Lung (tissue), 12 donors: Measurements from ENCODE around the gene OVOL3. TPM values are rescaled to one million over a fixed set of nuclear protein-coding genes. Genes with fewer than 3 reads are reported as not detected.
A peak's percentile ranks its signal among the peaks of the same experiment; 100 is the strongest.

Experiments
- ATAC-seq: fragments of 200-7000 bp; cut with Tn5 transposase; one replicate; pipeline ENCODE4 v1.9.1; 2020; ENCODE audit warnings: moderate number of reproducible peaks; ENCODE audit not compliant: insufficient read depth, low FRiP score
- DNase-seq, 3 donors: peaks; one replicate each; pipeline ENCODE4 v3.0.0-alpha.2; 2013 to 2017
- H3K27ac ChIP-seq, 2 donors: one replicate each; pipeline ENCODE4 v1.5.1; 2013; ENCODE audit warnings: mild to moderate bottlenecking in 2 of 2, moderate library complexity in 2 of 2, control low read depth in 1 of 2, inconsistent platforms in 1 of 2, low read depth in 1 of 2, low read length in 1 of 2
- H3K27me3 ChIP-seq, 3 donors: one replicate each; pipeline ENCODE4 v1.5.1; 2013; ENCODE audit warnings: low read length in 2 of 3; ENCODE audit not compliant: control insufficient read depth in 3 of 3, insufficient read depth in 3 of 3
- H3K36me3 ChIP-seq, 4 donors: one replicate each; pipeline ENCODE4 v1.5.1; 2013; ENCODE audit warnings: low read length in 4 of 4, mild to moderate bottlenecking in 1 of 4, moderate library complexity in 1 of 4; ENCODE audit not compliant: control insufficient read depth in 4 of 4, insufficient read depth in 4 of 4
- H3K4me1 ChIP-seq, 5 donors: one replicate each; pipeline ENCODE4 v1.5.1; 2013; ENCODE audit warnings: low read length in 5 of 5, mild to moderate bottlenecking in 2 of 5, moderate library complexity in 1 of 5; ENCODE audit not compliant: control insufficient read depth in 5 of 5, insufficient read depth in 5 of 5
- H3K4me3 ChIP-seq: one replicate; pipeline ENCODE4 v1.5.1; 2013; ENCODE audit warnings: mild to moderate bottlenecking, control low read depth, moderate library complexity
- H3K9ac ChIP-seq, 2 donors: one replicate each; pipeline ENCODE4 v1.5.1; 2013; ENCODE audit warnings: low read length in 2 of 2, control low read depth in 1 of 2; ENCODE audit not compliant: insufficient read depth in 1 of 2
- H3K9me3 ChIP-seq, 4 donors: one replicate each; pipeline ENCODE4 v1.5.1; 2013; ENCODE audit warnings: low read length in 3 of 4, mild to moderate bottlenecking in 1 of 4, moderate library complexity in 1 of 4; ENCODE audit not compliant: control insufficient read depth in 4 of 4, insufficient read depth in 3 of 4
- CTCF ChIP-seq: IDR thresholded peaks from 2 replicates; pipeline ENCODE4 v1.5.1; 2012; ENCODE audit warnings: mild to moderate bottlenecking; ENCODE audit errors: control extremely low read depth, extremely low read depth
- WGBS, 2 donors: extraction: QIAGEN DNeasy Blood & Tissue Kit; methylation state at CpG; one replicate each; pipeline ENCODE4 v1.1.7; 2013; 5-methylcytosine and 5-hydroxymethylcytosine counted together
- polyA plus RNA-seq, 2 donors: library from polyadenylated mRNA; stranded (reverse); fragments of 200-250 nt; gene quantifications; one replicate each; pipeline ENCODE4 v1.2.1, GENCODE V29; 2013
- total RNA-seq, 2 donors: library from RNA; depleted of rRNA in 1 of 2; stranded (reverse); fragments of >200 nt in 1 of 2; gene quantifications; one replicate each; pipeline ENCODE4 v1.2.1, GENCODE V29; 2014 to 2021
- donor health status: control.
- donor health status: control.
- donor health status: Bipolar disorder and iron deficiency.
- donor health status: healthy.
- donor health status: DM: yes; HTN: yes; CAD: no.

The OVOL3 gene
- total and polyA plus RNA-seq, 4 donors = not detected

- H3K4me3 ChIP-seq = peak overlapping the region; percentile 64
- H3K36me3 ChIP-seq = peaks cover 0 to 32% (median 14%) of the 10 kb centered on the region in 4 donors
- H3K9me3 ChIP-seq = no peaks in the 10 kb centered on the region
- WGBS, 2 donors = 94 to 100% methylated on average over 1 of the region's 1 CpG
- no peak overlapping the region for H3K9ac ChIP-seq
- peaks cover 0 to 14% (median 0%) of the 10 kb centered on the region in 5 donors for H3K4me1 ChIP-seq
- ATAC-seq (no peak), DNase-seq (no peak)
- H3K27me3 ChIP-seq = no peaks in the 10 kb centered on the region
- peak overlapping the region in 1 of 2 donors; percentile 73 for H3K27ac ChIP-seq
- no peak for TF ChIP-seq CTCF
Observed at GRCh38 chr19:36116344-36116637, 5.3 kb downstream of the OVOL3 start.

- no peak for TF ChIP-seq CTCF
- Histone ChIP-seq H3K4me1 (peaks cover 0 to 7% (median 0%) of the 10 kb centered on the region in 5 donors), H3K4me3 (no peak overlapping the region), H3K9me3 (no peaks in the 10 kb centered on the region), H3K9ac (no peak overlapping the region), H3K36me3 (peaks cover 5 to 47% (median 17%) of the 10 kb centered on the region in 4 donors), H3K27ac (no peak overlapping the region), H3K27me3 (no peaks in the 10 kb centered on the region)
- no peak for ATAC-seq
- no peak for DNase-seq
- 91 to 94% methylated on average over 26 of the region's 26 CpGs for WGBS, 2 donors
Observed at GRCh38 chr19:36120092-36120983, 9.4 kb downstream of the OVOL3 start.

- Histone ChIP-seq H3K9ac (no peak overlapping the region), H3K27ac (no peak overlapping the region), H3K27me3 (no peaks in the 10 kb centered on the region), H3K9me3 (no peaks in the 10 kb centered on the region), H3K4me1 (peaks cover 0 to 6% (median 0%) of the 10 kb centered on the region in 5 donors), H3K4me3 (no peak overlapping the region), H3K36me3 (peaks cover 6 to 51% (median 17%) of the 10 kb centered on the region in 4 donors)
- 95 to 96% methylated on average over 18 of the region's 18 CpGs for WGBS, 2 donors
- no peak for TF ChIP-seq CTCF
- DNase-seq = no peak
- ATAC-seq = no peak
Observed at GRCh38 chr19:36120984-36121358, 10.0 kb downstream of the OVOL3 start.
